ENCODE results near the gene ETNPPL.
"Not testable (repeated sequence)": the region's sequence is repeated elsewhere in the genome, so short reads cannot be mapped to it uniquely, and the experiment has no call there.

ETNPPL gene

GRCh38 chr4:108751321-108751720 lies 11.5 kb downstream of the ETNPPL start:
- DNase-seq, result no peak

- DNase-seq, result no peak
Observed at GRCh38 chr4:108749119-108749518, 13.7 kb downstream of the ETNPPL start.

- no peak for DNase-seq
Observed at GRCh38 chr4:108746511-108746910, 16.3 kb downstream of the ETNPPL start.

- DNase-seq, result no peak
Observed at GRCh38 chr4:108744307-108744706, 18.5 kb downstream of the ETNPPL start.

GRCh38 chr4:108742451-108743420 lies 20.1 kb downstream of the ETNPPL start:
- DNase-seq, result no peak

- DNase-seq, result no peak
Observed at GRCh38 chr4:108738003-108738706, 24.7 kb downstream of the ETNPPL start.

GRCh38 chr4:108731006-108731405 lies 31.8 kb downstream of the ETNPPL start:
- DNase-seq, result no peak

GRCh38 chr4:108730579-108730978 lies 32.3 kb downstream of the ETNPPL start:
- no peak for DNase-seq

- no peak for DNase-seq
Observed at GRCh38 chr4:108729731-108730130, 33.1 kb downstream of the ETNPPL start.

- DNase-seq, result no peak
Observed at GRCh38 chr4:108725457-108725856, 37.4 kb downstream of the ETNPPL start.

GRCh38 chr4:108717386-108717785 lies 45.5 kb downstream of the ETNPPL start:
- no peak for DNase-seq

- no peak for DNase-seq
Observed at GRCh38 chr4:108716340-108716739, 46.5 kb downstream of the ETNPPL start.

GRCh38 chr4:108714880-108715279 lies 48.0 kb downstream of the ETNPPL start:
- DNase-seq, result no peak

- not testable (repeated sequence) for DNase-seq
Observed at GRCh38 chr4:108710578-108710977, 52.3 kb downstream of the ETNPPL start.

- DNase-seq, result no peak
Observed at GRCh38 chr4:108709722-108710121, 53.1 kb downstream of the ETNPPL start.

- DNase-seq, result no peak
Observed at GRCh38 chr4:108709234-108709633, 53.6 kb downstream of the ETNPPL start.

GRCh38 chr4:108706289-108706688 lies 56.6 kb downstream of the ETNPPL start:
- no peak for DNase-seq

- DNase-seq, result no peak
Observed at GRCh38 chr4:108703966-108704365, 58.9 kb downstream of the ETNPPL start.

GRCh38 chr4:108703370-108703769 lies 59.5 kb downstream of the ETNPPL start:
- no peak for DNase-seq

- no peak for DNase-seq
Observed at GRCh38 chr4:108702960-108703359, 59.9 kb downstream of the ETNPPL start.

- DNase-seq, result peak; percentile 26
Observed at GRCh38 chr4:108700081-108700757, 62.6 kb downstream of the ETNPPL start.

GRCh38 chr4:108696160-108696559 lies 66.7 kb downstream of the ETNPPL start:
- DNase-seq, result no peak

- no peak for DNase-seq
Observed at GRCh38 chr4:108695062-108695461, 67.8 kb downstream of the ETNPPL start.
